Measurements from ENCODE around the gene CYP27C1. TPM values are rescaled to one million over a fixed set of nuclear protein-coding genes. Genes with fewer than 3 reads are reported as not detected.

Gene CYP27C1
- total RNA-seq, 1 experiment from 2014 or later = not detected

DNA sequence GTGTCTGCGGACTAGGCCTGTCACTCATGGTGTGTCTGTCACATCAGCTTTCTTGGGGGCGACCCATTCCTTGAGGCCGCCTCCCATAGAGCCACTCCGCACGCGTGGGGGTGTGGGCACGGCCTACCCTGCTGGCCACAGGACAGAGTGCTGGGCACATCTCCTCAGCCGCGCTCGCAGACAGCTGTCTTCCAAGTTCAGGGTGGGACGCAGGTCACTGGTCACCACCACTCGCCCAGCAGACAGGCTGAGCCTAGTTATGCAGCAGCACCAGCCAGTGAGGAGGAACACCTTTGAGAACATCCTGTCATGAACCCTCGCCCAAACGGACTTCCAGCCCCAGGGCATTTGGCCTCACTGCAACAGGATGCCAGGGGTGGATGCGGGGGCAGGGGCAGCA, 82.4 kb downstream of the CYP27C1 start:
- Histone ChIP-seq H4K20me1 (ENCODE audit: insufficient read depth) (no peaks in the 10 kb centered on the region), H3K36me3 (ENCODE audit: control insufficient read depth in 1 of 2, insufficient read depth in 2 of 2, low read length in 2 of 2) (no peaks in the 10 kb centered on the region), H3K79me2 (ENCODE audit: insufficient read depth, low read length) (no peaks in the 10 kb centered on the region), H2AFZ (ENCODE audit: low read depth, low read length, poor library complexity, severe bottlenecking) (no peak overlapping the region), H3K4me3 (replicated peaks in 1 of 2; ENCODE audit: low read depth in 1 of 2, low read length in 2 of 2) (no peak overlapping the region), H3K27me3 (ENCODE audit: insufficient read depth, low read length) (no peaks in the 10 kb centered on the region), H3K9ac (ENCODE audit: low read length) (no peak overlapping the region), H3K9me3 (ENCODE audit: control insufficient read depth in 1 of 2, insufficient read depth in 1 of 2, low read depth in 1 of 2, low read length in 2 of 2) (no peaks in the 10 kb centered on the region), H3K27ac (ENCODE audit: low read depth, low read length) (no peak overlapping the region), H3K4me1 (ENCODE audit: control insufficient read depth in 1 of 2, insufficient read depth in 2 of 2, low read length in 2 of 2) (no peaks in the 10 kb centered on the region), H3K9me2 (ENCODE audit: insufficient read depth) (no peaks in the 10 kb centered on the region), H3K4me2 (ENCODE audit: low read length) (no peak overlapping the region)
- intact Hi-C loops (cut with micrococcal nuclease) = no loop called here
- DNase-seq (ENCODE audit: low read depth, low spot score) (no peak), ATAC-seq (no peak)
- TF ChIP-seq ELF1 (IDR thresholded peaks at IDR 0.05; ENCODE audit: borderline replicate concordance, low read depth) (no peak), EZH2phosphoT487 (IDR thresholded peaks at IDR 0.05; ENCODE audit: borderline replicate concordance) (no peak), FOSL1 (IDR thresholded peaks at IDR 0.05; ENCODE audit: low read depth) (no peak), JUND (IDR thresholded peaks at IDR 0.05) (no peak), EZH2 (IDR thresholded peaks at IDR 0.05) (no peak), CBX3 (IDR thresholded peaks at IDR 0.05; ENCODE audit: low read depth) (no peak), POLR2A (IDR thresholded peaks at IDR 0.05; ENCODE audit: borderline replicate concordance, extremely low read depth, insufficient read depth, insufficient read length) (no peak), CEBPB (IDR thresholded peaks at IDR 0.05; ENCODE audit: low read depth) (no peak), SRF (IDR thresholded peaks at IDR 0.05; ENCODE audit: low read depth) (no peak), SIN3A (IDR thresholded peaks at IDR 0.05; ENCODE audit: low read depth) (no peak), RAD21 (IDR thresholded peaks at IDR 0.05; ENCODE audit: low read depth) (no peak), ZFX (IDR thresholded peaks at IDR 0.05) (no peak)
- TF ChIP-seq, protein P1, sequence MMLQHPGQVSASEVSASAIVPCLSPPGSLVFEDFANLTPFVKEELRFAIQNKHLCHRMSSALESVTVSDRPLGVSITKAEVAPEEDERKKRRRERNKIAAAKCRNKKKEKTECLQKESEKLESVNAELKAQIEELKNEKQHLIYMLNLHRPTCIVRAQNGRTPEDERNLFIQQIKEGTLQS (IDR thresholded peaks at IDR 0.05) = no peak
- CTCF ChIA-PET = no interaction called here
- POLR2A ChIA-PET = no interaction called here
- RAD21 ChIA-PET (ENCODE audit: low non-redundant PET in 1 of 2, low total read pairs in 2 of 2, uncharacterized antibody in 2 of 2, unreplicated experiment in 2 of 2) = no interaction called here
- BruUV-seq (replicated peaks) = no TSS peak

DNA sequence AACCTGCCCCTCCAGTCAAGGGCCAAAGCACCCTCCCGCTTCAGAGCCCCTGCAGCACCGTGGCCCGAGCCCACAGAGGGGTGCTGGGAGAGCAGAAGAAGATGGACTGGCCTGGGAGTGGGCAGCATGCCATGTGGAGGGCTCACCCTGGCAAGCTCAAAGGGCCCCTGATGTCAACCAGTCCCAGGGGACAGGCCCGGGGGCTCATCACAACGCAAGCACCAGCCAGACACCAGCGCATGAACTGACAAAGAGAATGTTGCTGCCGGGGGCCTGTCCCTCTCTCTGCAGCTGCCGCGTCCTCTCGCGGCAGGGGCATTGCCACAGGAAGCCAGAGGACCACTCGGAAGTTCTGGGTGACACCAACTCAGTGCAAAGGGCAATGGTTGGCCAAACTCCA, 82.9 kb downstream of the CYP27C1 start:
- no peaks in the 10 kb centered on the region for H3K79me2 ChIP-seq (ENCODE audit: insufficient read depth, low read length)
- no peak overlapping the region for H3K9ac ChIP-seq (ENCODE audit: low read length)
- TF ChIP-seq, protein P2, sequence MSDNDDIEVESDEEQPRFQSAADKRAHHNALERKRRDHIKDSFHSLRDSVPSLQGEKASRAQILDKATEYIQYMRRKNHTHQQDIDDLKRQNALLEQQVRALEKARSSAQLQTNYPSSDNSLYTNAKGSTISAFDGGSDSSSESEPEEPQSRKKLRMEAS (IDR thresholded peaks at IDR 0.05) = no peak
- TF ChIP-seq SP1 (IDR thresholded peaks at IDR 0.05; ENCODE audit: low read depth) = no peak
- TF ChIP-seq TCF7L2 (IDR thresholded peaks at IDR 0.05; ENCODE audit: borderline replicate concordance, extremely low read depth, insufficient read depth, insufficient read length) = no peak
- TF ChIP-seq POLR2A (IDR thresholded peaks at IDR 0.05; ENCODE audit: borderline replicate concordance, extremely low read depth, insufficient read depth, insufficient read length) = no peak
- no peak for TF ChIP-seq POLR2AphosphoS5 (IDR thresholded peaks at IDR 0.05; ENCODE audit: low read depth, low read length)
- no peak for TF ChIP-seq CBX3 (IDR thresholded peaks at IDR 0.05; ENCODE audit: low read depth)
- TF ChIP-seq ELF1 (IDR thresholded peaks at IDR 0.05; ENCODE audit: borderline replicate concordance, low read depth) = no peak
- no peak for TF ChIP-seq JUND (IDR thresholded peaks at IDR 0.05)
- no peak for TF ChIP-seq CTCF (IDR thresholded peaks at IDR 0.05 in 2 of 3, conservative IDR thresholded peaks at IDR 0.05 in 1 of 3; ENCODE audit: borderline replicate concordance in 1 of 3, insufficient read depth in 1 of 3, low read depth in 2 of 3, low read length in 2 of 3)
- TF ChIP-seq YY1 (IDR thresholded peaks at IDR 0.05; ENCODE audit: extremely low read depth, insufficient replicate concordance, low read depth, low read length) = no peak
- no peak for TF ChIP-seq ZNF274 (IDR thresholded peaks at IDR 0.05; ENCODE audit: low read depth, low read length)
- DNase-seq (ENCODE audit: low read depth, low spot score) = no peak
- no peaks in the 10 kb centered on the region for H3K9me2 ChIP-seq (ENCODE audit: insufficient read depth)
- no peak overlapping the region for H3K27ac ChIP-seq (ENCODE audit: low read depth, low read length)
- RAD21 ChIA-PET (ENCODE audit: low non-redundant PET in 1 of 2, low total read pairs in 2 of 2, uncharacterized antibody in 2 of 2, unreplicated experiment in 2 of 2) = no interaction called here
- H3K9me3 ChIP-seq (ENCODE audit: control insufficient read depth in 1 of 2, insufficient read depth in 1 of 2, low read depth in 1 of 2, low read length in 2 of 2) = no peaks in the 10 kb centered on the region
- CTCF ChIA-PET = no interaction called here
- POLR2A ChIA-PET = no interaction called here
- ATAC-seq = no peak
- no peak overlapping the region for H3K4me2 ChIP-seq (ENCODE audit: low read length)
- no peaks in the 10 kb centered on the region for H3K27me3 ChIP-seq (ENCODE audit: insufficient read depth, low read length)
- no peaks in the 10 kb centered on the region for H4K20me1 ChIP-seq (ENCODE audit: insufficient read depth)
- no peak overlapping the region for H2AFZ ChIP-seq (ENCODE audit: low read depth, low read length, poor library complexity, severe bottlenecking)
- intact Hi-C loops (cut with micrococcal nuclease) = no loop called here
- no peaks in the 10 kb centered on the region for H3K4me1 ChIP-seq (ENCODE audit: control insufficient read depth in 1 of 2, insufficient read depth in 2 of 2, low read length in 2 of 2)
- H3K36me3 ChIP-seq (ENCODE audit: control insufficient read depth in 1 of 2, insufficient read depth in 2 of 2, low read length in 2 of 2) = no peaks in the 10 kb centered on the region
- BruUV-seq (replicated peaks) = no TSS peak
- no peak overlapping the region for H3K4me3 ChIP-seq (replicated peaks in 1 of 2; ENCODE audit: low read depth in 1 of 2, low read length in 2 of 2)
